ENCODE data around the gene DNAJC21. TPM values are rescaled to one million over a fixed set of nuclear protein-coding genes. Genes with fewer than 3 reads are reported as not detected.
"Not testable (repeated sequence)": the region's sequence is repeated elsewhere in the genome, so short reads cannot be mapped to it uniquely, and the experiment has no call there.

Gene DNAJC21
- total and polyA plus RNA-seq, 4 donors, result 8.8 to 21.0 (median 11.8) TPM

GRCh38 chr5:34968258-34968657 is 38.9 kb downstream of the DNAJC21 start:
- Histone ChIP-seq H3K27me3 (ENCODE audit: control insufficient read depth in 4 of 4, insufficient read depth in 4 of 4, low read length in 3 of 4) (no peaks in the 10 kb centered on the region), H3K4me1 (ENCODE audit: control insufficient read depth in 4 of 4, insufficient read depth in 4 of 4, low read length in 3 of 4) (no peaks in the 10 kb centered on the region), H3K9me3 (ENCODE audit: control insufficient read depth in 4 of 4, low read length in 3 of 4) (no peaks in the 10 kb centered on the region), H3K4me3 (ENCODE audit: low read depth in 1 of 3, low read length in 3 of 3) (no peak overlapping the region), H3K9ac (ENCODE audit: low read depth in 1 of 2, low read length in 2 of 2) (no peak overlapping the region), H3K27ac (ENCODE audit: low read depth in 1 of 2, low read length in 2 of 2) (no peak overlapping the region), H3K36me3 (ENCODE audit: control insufficient read depth in 4 of 4, insufficient read depth in 3 of 4, low read depth in 1 of 4, low read length in 3 of 4) (no peaks in the 10 kb centered on the region)
- TF ChIP-seq REST (IDR thresholded peaks at IDR 0.05) (no peak), SP1 (IDR thresholded peaks at IDR 0.05) (no peak), RAD21 (IDR thresholded peaks at IDR 0.05) (no peak), HNF4G (IDR thresholded peaks at IDR 0.05) (no peak), EGR1 (IDR thresholded peaks at IDR 0.05; ENCODE audit: low read depth in 2 of 2) (no peak), TAF1 (conservative IDR thresholded peaks at IDR 0.05) (no peak), RXRA (IDR thresholded peaks at IDR 0.05) (no peak), MAX (IDR thresholded peaks at IDR 0.05) (no peak)
- WGBS, result 96% methylated on average over 2 of the region's 2 CpGs
- DNase-seq (ENCODE audit: low spot score), result no peak

GRCh38 chr5:34970552-34970951 is 41.2 kb downstream of the DNAJC21 start:
- 87% methylated on average over 1 of the region's 1 CpG for WGBS
- H3K27ac ChIP-seq (ENCODE audit: low read depth in 1 of 2, low read length in 2 of 2), result no peak overlapping the region
- no peak for DNase-seq (ENCODE audit: low spot score)
- H3K4me1 ChIP-seq (ENCODE audit: control insufficient read depth in 4 of 4, insufficient read depth in 4 of 4, low read length in 3 of 4), result no peaks in the 10 kb centered on the region
- H3K27me3 ChIP-seq (ENCODE audit: control insufficient read depth in 4 of 4, insufficient read depth in 4 of 4, low read length in 3 of 4), result no peaks in the 10 kb centered on the region
- H3K9me3 ChIP-seq (ENCODE audit: control insufficient read depth in 4 of 4, low read length in 3 of 4), result no peaks in the 10 kb centered on the region
- no peaks in the 10 kb centered on the region for H3K36me3 ChIP-seq (ENCODE audit: control insufficient read depth in 4 of 4, insufficient read depth in 3 of 4, low read depth in 1 of 4, low read length in 3 of 4)
- H3K4me3 ChIP-seq (ENCODE audit: low read depth in 1 of 3, low read length in 3 of 3), result no peak overlapping the region
- TF ChIP-seq GABPA (IDR thresholded peaks at IDR 0.05 in 1 of 2, conservative IDR thresholded peaks at IDR 0.05 in 1 of 2), result no peak
- no peak overlapping the region for H3K9ac ChIP-seq (ENCODE audit: low read depth in 1 of 2, low read length in 2 of 2)

- H3K9me3 ChIP-seq (ENCODE audit: control insufficient read depth in 4 of 4, low read length in 3 of 4); H3K9ac ChIP-seq (ENCODE audit: low read depth in 1 of 2, low read length in 2 of 2): not testable (repeated sequence)
- WGBS, result 92% methylated on average over 2 of the region's 4 CpGs
These were observed 42.3 kb downstream of the DNAJC21 start for GRCh38 chr5:34971655-34972054.

DNA sequence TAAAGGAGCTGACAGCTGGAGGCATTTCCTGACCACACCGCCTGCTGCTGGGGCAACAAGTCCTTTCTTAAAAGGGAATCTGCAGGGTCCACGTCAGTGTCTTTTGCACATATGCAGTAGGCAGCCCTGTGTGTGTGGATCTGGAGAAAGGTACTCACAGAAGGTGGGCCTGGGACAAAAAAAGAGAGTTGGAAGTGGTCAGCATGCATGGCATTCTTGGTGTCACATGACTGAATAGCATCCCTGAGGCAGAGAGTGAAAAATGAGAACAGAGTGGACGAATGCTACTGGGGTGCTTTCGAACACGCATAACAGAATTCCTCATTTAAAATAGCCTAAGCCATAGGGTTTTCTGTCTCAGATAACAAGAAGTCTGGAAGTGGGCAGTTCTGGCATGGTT is 47.0 kb downstream of the DNAJC21 start:
- H3K27me3 ChIP-seq (ENCODE audit: control insufficient read depth in 4 of 4, insufficient read depth in 4 of 4, low read length in 3 of 4), result no peaks in the 10 kb centered on the region
- H3K4me3 ChIP-seq (ENCODE audit: low read depth in 1 of 3, low read length in 3 of 3), result no peak overlapping the region
- H3K9ac ChIP-seq (ENCODE audit: low read depth in 1 of 2, low read length in 2 of 2), result no peak overlapping the region
- no peaks in the 10 kb centered on the region for H3K4me1 ChIP-seq (ENCODE audit: control insufficient read depth in 4 of 4, insufficient read depth in 4 of 4, low read length in 3 of 4)
- DNase-seq (ENCODE audit: low spot score), result no peak
- TF ChIP-seq MAX (IDR thresholded peaks at IDR 0.05) (no peak), SP1 (IDR thresholded peaks at IDR 0.05) (no peak), JUND (IDR thresholded peaks at IDR 0.05) (no peak), HNF4G (IDR thresholded peaks at IDR 0.05) (no peak), EGR1 (IDR thresholded peaks at IDR 0.05; ENCODE audit: low read depth in 2 of 2) (no peak), FOXA2 (IDR thresholded peaks at IDR 0.05) (no peak), FOXA1 (IDR thresholded peaks at IDR 0.05) (no peak)
- no peaks in the 10 kb centered on the region for H3K9me3 ChIP-seq (ENCODE audit: control insufficient read depth in 4 of 4, low read length in 3 of 4)
- WGBS, result 98% methylated on average over 5 of the region's 5 CpGs
- H3K27ac ChIP-seq (ENCODE audit: low read depth in 1 of 2, low read length in 2 of 2), result no peak overlapping the region
- no peaks in the 10 kb centered on the region for H3K36me3 ChIP-seq (ENCODE audit: control insufficient read depth in 4 of 4, insufficient read depth in 3 of 4, low read depth in 1 of 4, low read length in 3 of 4)

More at GRCh38 chr5:34971655-34972054, 42.3 kb downstream of the DNAJC21 start:
- DNase-seq (ENCODE audit: low spot score); H3K27me3 ChIP-seq (ENCODE audit: control insufficient read depth in 4 of 4, insufficient read depth in 4 of 4, low read length in 3 of 4); H3K4me1 ChIP-seq (ENCODE audit: control insufficient read depth in 4 of 4, insufficient read depth in 4 of 4, low read length in 3 of 4); H3K4me3 ChIP-seq (ENCODE audit: low read depth in 1 of 3, low read length in 3 of 3); H3K27ac ChIP-seq (ENCODE audit: low read depth in 1 of 2, low read length in 2 of 2); H3K36me3 ChIP-seq (ENCODE audit: control insufficient read depth in 4 of 4, insufficient read depth in 3 of 4, low read depth in 1 of 4, low read length in 3 of 4): not testable (repeated sequence)
